ENCODE data around the gene EHD4.

EHD4 gene

GRCh38 chr15:41936649-41937567 is 35.4 kb downstream of the EHD4 start:
- DNase-seq (ENCODE audit: low read depth), result no peak

DNA sequence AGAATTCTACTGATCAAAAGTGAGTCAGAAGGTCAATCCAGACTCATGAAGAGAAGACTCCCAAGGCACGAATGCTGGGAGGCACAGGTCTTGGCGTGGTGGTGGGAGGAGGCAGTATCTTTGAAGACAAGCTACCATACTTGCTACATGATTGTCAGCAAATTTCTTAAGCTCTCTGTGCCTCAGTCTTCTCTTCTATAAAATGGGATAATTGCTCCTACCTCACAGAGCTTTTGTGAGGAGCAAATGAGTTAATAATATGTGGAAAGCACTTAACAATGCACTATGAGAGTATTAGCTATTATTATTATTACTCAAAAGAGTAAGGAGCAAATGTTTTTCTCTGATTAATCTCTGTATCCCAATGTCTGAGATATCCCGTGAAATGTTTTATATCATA is 36.2 kb downstream of the EHD4 start:
- no peak for DNase-seq (ENCODE audit: low read depth)

GRCh38 chr15:41935566-41936020 is 36.8 kb downstream of the EHD4 start:
- DNase-seq (ENCODE audit: low read depth), result no peak

DNA sequence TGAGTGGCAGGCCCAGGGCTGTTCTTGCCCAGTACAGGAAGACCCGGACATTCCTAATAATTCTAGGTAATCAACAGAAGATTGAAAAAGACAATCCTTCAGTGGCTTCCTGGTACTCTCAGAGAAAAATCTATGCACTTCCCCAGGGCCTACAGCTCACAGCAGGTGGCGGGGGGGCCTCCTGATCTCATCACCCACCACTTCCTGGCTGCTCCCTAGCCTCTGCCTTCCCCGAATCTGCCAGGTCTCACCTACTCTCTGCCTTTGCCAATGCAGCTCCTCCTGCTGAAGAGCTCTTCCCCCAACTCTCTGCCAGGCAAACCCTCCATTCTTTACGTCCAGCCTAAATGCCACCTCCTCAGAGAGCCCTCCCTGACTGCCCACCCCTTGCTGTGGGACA is 37.5 kb downstream of the EHD4 start:
- DNase-seq (ENCODE audit: low read depth), result no peak

GRCh38 chr15:41933771-41934170 is 38.6 kb downstream of the EHD4 start:
- DNase-seq (ENCODE audit: low read depth), result no peak

- DNase-seq (ENCODE audit: low read depth), result no peak
Observed at GRCh38 chr15:41933326-41933725, 39.0 kb downstream of the EHD4 start.

DNA sequence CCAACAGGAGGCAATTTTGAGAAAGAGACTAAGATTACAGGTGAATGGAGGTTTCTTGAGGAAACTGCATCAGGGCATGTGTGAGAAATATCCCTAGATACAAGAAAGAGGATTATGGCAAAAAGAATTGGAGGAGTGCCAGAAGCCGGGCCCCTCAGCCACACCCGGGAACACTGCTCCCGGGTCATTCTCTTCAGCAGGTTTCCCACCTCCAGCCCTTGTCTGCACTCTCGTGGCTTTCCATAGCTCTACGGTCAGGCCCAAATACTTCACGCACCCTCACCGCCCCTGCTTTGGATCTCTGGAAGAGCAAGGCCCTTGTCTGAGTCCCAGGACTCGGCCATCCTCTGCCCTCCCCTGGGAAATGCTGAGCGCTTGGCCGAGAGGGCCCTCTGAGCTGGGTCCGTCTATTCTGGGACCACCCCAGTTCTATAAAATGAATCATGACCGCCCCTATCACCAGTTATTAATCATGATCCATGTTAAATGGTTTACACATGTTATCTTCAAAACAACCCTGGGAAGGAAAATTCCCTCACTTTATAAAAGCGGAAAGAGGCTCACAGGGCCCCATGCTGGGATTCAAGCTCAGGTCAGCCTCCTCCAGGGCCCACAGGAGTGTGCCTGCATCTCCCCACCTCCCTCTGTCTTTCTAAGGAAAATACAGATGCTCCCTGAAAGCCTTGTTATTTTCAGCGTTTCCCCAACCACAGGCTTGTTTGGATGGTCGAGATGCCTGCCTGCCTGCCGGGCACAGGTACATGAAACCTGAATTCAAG is 39.7 kb downstream of the EHD4 start:
- no peak for DNase-seq (ENCODE audit: low read depth)

- no peak for DNase-seq (ENCODE audit: low read depth)
Observed at GRCh38 chr15:41932101-41932500, 40.3 kb downstream of the EHD4 start.

- DNase-seq (ENCODE audit: low read depth), result no peak
Observed at GRCh38 chr15:41930867-41931222, 41.5 kb downstream of the EHD4 start.

GRCh38 chr15:41930221-41930866 is 42.0 kb downstream of the EHD4 start:
- DNase-seq (ENCODE audit: low read depth), result peak; percentile 96

- DNase-seq (ENCODE audit: low read depth), result no peak
Observed at GRCh38 chr15:41928637-41929620, 43.4 kb downstream of the EHD4 start.

- no peak for DNase-seq (ENCODE audit: low read depth)
Observed at GRCh38 chr15:41928100-41928499, 44.3 kb downstream of the EHD4 start.

DNA sequence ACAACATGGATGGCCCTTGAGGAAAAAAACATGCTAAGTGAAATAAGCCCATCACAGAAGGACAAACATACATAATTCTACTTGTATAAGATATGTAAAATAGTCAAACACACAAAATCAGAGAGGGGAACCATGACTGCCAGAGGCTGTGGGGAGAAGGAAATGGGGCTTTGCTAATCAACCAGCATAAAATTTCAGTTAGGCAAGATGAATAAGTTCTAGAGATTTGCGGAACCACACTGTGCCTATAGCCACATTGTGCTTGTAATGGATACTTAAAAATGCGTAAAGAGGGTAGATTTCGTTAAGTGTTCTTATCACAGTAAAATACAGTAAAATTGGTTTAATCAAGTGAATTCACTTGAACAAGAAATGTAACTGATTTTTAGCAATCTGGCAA is 44.8 kb downstream of the EHD4 start:
- DNase-seq (ENCODE audit: low read depth), result no peak

DNA sequence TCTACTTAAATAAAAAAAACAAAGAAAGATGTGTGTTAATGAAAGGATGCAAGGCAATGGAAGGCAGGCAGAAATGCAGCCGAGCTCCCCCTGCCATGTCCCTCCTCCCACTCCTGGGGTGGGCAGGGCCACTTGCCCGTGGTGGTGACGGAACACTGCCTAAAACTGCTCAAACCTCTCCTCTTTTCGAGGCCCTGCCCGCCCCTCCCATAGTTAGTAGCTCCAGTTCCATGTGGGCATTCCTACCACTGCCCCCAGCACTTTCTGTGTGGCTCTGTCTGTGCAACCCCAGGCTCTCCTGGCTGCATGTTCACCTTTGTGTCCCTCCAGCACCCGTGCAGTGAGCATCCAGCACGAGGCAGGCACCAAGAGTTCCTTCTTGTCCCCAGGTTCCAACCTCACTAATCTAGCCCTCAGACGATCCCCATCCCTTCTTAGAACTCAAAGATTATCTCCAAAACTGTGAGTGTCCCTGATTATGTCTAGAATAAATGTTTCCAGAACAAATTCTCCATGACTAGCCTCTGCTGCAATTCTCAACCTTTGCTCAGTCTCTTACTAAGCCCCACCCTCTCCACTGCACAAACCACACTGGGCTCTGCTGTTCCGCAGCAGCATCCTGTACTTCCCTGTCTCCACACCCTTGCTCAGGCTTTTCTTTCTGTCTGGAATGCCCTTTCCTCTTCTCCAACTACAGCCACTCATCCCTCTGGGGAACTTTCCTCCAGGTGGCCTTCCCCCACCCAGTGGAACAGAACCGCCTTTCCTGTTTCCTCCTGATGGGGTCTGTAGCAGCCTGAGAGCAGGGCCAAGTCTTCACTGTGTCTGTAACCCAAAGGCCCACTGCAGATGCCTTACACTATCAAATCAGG is 45.9 kb downstream of the EHD4 start:
- DNase-seq (ENCODE audit: low read depth), result no peak

DNA sequence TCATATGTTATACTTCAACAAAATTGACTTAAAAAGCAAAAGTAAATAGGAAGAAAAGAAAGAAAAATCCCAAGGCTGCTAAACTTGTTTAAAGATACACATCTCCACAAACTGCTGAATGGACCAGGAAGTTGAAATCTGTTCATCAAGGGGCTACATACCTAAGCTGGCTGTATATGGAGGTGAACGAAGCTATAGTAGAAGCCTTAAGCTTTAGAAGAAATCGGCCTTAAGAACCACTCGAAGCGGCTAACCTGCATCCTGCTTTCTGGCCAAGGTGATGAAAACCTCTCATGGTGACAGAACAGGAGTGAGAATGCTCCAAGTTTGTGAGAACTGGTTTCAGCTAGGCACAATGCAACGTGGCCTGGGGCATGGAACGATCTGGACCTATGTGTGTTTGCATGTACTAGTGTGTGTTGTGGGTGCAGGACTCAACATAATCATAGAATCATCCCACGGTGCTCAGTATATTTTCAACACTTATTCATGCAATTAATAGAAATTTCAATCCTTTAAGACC is 47.2 kb downstream of the EHD4 start:
- DNase-seq (ENCODE audit: low read depth), result no peak

DNA sequence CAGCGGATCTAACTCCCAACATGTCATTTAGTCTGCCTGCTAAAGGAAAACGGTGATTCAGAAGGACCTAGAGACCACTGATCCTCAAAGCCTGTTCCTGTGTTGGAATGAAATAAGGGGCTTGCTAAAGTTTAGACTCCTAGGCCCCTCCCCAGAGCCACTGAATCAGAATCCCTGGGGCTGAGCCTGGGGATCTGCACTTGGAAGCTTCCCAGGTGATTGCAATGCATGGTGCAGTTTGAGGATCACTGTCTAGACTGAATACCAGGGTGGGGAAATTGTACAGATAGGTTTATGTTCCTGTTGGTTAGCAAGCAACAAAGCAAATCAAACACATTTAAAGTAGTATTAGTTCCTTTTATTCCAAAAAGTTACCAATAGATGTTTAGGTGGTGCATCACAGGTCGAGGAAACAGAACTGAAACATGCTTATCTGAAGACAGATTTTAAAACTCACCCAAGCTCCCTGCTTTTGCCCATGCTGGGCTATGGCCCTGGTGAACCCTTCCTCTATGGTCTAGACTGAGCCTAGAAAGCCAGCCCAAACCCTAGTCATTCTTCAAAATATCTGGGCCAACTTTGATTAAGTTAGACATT is 48.9 kb downstream of the EHD4 start:
- DNase-seq (ENCODE audit: low read depth), result no peak

DNA sequence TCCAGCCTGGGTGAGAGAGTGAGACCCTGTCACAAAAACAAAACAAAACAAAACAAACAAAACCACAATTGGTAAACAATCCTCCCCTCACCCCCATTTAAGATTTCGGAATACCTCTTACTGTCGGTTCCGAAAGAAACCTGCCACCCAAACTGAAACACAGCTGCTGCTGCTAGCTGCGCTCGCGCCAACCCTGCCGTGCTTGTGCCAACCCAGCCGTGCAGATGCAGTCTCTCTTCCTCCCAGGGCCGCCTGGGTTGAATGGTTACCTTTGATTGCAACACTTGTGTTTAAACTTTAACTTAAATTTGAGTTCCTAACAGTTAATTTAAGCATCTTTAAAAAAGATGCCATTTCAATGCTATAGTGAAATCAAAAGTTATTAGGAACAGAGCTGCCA is 50.0 kb downstream of the EHD4 start:
- no peak for DNase-seq (ENCODE audit: low read depth)

DNA sequence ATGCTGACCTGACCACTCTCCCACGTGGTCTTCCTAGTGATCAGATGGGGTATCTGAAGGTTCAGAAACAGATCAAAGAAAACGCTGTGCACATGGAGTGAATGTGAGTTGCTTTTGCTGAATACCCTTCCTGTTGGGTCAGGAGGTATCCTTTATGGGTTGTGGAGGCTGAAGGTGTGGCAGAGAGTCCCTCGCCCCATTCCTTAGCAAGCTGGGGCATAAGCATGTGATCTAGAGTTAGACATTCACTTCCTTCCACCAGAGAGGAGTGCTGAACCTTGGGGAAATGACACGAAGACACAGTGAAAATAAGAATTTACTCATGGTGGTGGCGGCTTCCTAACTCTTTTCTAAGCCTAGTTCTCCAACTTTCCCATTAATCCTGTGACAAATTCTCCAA is 50.7 kb downstream of the EHD4 start:
- DNase-seq (ENCODE audit: low read depth), result no peak

DNA sequence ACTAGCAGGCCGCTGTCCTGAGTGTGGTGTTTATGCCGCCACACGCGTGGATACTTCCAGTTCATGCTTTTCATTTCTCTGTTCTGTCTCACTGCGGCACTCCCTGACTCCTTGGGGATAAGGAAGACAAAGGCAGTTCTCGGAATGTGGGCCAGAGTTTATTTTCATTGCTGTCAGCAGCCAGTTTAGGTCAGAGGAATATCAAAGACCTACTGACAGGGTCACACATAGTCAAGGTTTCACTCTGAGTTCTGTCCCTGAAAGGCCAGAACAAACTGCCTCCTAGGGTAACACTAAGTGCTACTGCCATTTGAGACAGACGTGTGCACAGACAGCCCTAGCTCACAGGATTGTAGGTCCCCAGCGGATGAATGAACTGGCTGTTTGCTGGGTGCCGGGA is 51.2 kb downstream of the EHD4 start:
- DNase-seq (ENCODE audit: low read depth), result no peak
